SK-N-SH (cell line): ENCODE measurements around the gene TTF2. TPM values are rescaled to one million over a fixed set of nuclear protein-coding genes. Genes with fewer than 3 reads are reported as not detected.

Experiments used
- CTCF ChIA-PET: fragments of 300-600, 350-600 bp; formaldehyde crosslinking; extraction: SDS; loops from one replicate; lab custom pipeline; 2021; lab: Yijun Ruan, JAX
- POLR2A ChIA-PET: fragments of 350-600 bp; sonication (Branson Sonifier 250); formaldehyde crosslinking; extraction: SDS; loops from one replicate; lab custom pipeline; 2020; ENCODE audit warnings: antibody characterized with exemption, inconsistent platforms; lab: Yijun Ruan, JAX
- DNase-seq: peaks from one replicate; pipeline ENCODE4 v3.0.0; 2012
- H2AFZ ChIP-seq: fragments of 200-600 bp; sonication (generic); 2 replicates; pipeline ENCODE4 v1.8.1; 2016; ENCODE audit warnings: antibody characterized with exemption, mild to moderate bottlenecking, low read depth
- H3F3A ChIP-seq: fragments of 200-600 bp; sonication (generic); replicated peaks from 2 replicates; pipeline ENCODE3; 2016; ENCODE audit warnings: antibody characterized with exemption, mild to moderate bottlenecking; ENCODE audit not compliant: insufficient read depth
- H3K27ac ChIP-seq, 2 experiments: fragments of 200-500 bp in 1 of 2; fragments of 200-600 bp in 1 of 2; sonication (Bioruptor generic) in 1 of 2; sonication (generic), shearing (Covaris generic) in 1 of 2; 2 replicates each; pipeline versions ENCODE4 v1.5.1 to v1.6.1; 2014 to 2016; ENCODE audit warnings: low read depth in 2 of 2, inconsistent platforms in 1 of 2, low read length in 1 of 2, mild to moderate bottlenecking in 1 of 2, mixed read lengths in 1 of 2
- H3K27me3 ChIP-seq: fragments of 200-600 bp; sonication (generic), shearing (Covaris generic); 2 replicates; pipeline ENCODE4 v1.6.1; 2016; ENCODE audit warnings: mixed run types; ENCODE audit not compliant: insufficient read depth
- H3K36me3 ChIP-seq, 2 experiments: fragments of 200-500 bp in 1 of 2; fragments of 200-600 bp in 1 of 2; sonication (Bioruptor generic) in 1 of 2; sonication (generic) in 1 of 2; replicated peaks in 1 of 2; 2 replicates each; pipeline versions ENCODE3 to v1.5.1; 2014 to 2016; ENCODE audit warnings: low read length in 1 of 2, mild to moderate bottlenecking in 1 of 2; ENCODE audit not compliant: insufficient read depth in 2 of 2, control insufficient read depth in 1 of 2
- H3K4me1 ChIP-seq, 2 experiments: fragments of 200-500 bp in 1 of 2; fragments of 200-600 bp in 1 of 2; sonication (Bioruptor generic) in 1 of 2; sonication (generic), shearing (Covaris generic) in 1 of 2; 2 replicates each; pipeline versions ENCODE4 v1.5.1 to v1.6.1; 2014 to 2016; ENCODE audit warnings: low read depth in 1 of 2, low read length in 1 of 2, mixed run types in 1 of 2; ENCODE audit not compliant: insufficient read depth in 2 of 2, control insufficient read depth in 1 of 2
- H3K4me2 ChIP-seq: fragments of 200-600 bp; sonication (generic), shearing (Covaris generic); 2 replicates; pipeline ENCODE4 v1.6.1; 2017; ENCODE audit warnings: mixed run types
- H3K4me3 ChIP-seq, 2 experiments: fragments of 200-500 bp in 1 of 2; fragments of 200-600 bp in 1 of 2; sonication (Bioruptor generic) in 1 of 2; sonication (generic), shearing (Covaris generic) in 1 of 2; 2 replicates each; pipeline versions ENCODE4 v1.5.1 to v1.8.1; 2014 to 2016; ENCODE audit warnings: low read depth in 2 of 2, inconsistent platforms in 1 of 2, low read length in 1 of 2, mild to moderate bottlenecking in 1 of 2, mixed read lengths in 1 of 2, moderate library complexity in 1 of 2
- H3K79me2 ChIP-seq: fragments of 200-600 bp; sonication (generic); 2 replicates; pipeline ENCODE4 v1.8.1; 2017; ENCODE audit warnings: mild to moderate bottlenecking; ENCODE audit not compliant: insufficient read depth
- H3K9ac ChIP-seq: fragments of 200-600 bp; sonication (generic); 2 replicates; pipeline ENCODE4 v1.6.1; 2017; ENCODE audit warnings: mixed run types
- H3K9me2 ChIP-seq: fragments of 200-600 bp; sonication (generic); 2 replicates; pipeline ENCODE4 v1.6.1; 2017; ENCODE audit warnings: mixed run types
- H3K9me3 ChIP-seq: fragments of 200-600 bp; sonication (generic); 2 replicates; pipeline ENCODE4 v1.6.1; 2017; ENCODE audit warnings: mixed run types, mild to moderate bottlenecking, moderate library complexity
- H4K20me1 ChIP-seq: fragments of 200-600 bp; sonication (generic); 2 replicates; pipeline ENCODE4 v1.6.1; 2017; ENCODE audit warnings: mild to moderate bottlenecking, mixed run types; ENCODE audit not compliant: insufficient read depth
- ELF1 ChIP-seq: IDR thresholded peaks from 2 replicates; pipeline ENCODE4 v1.4.0; 2012
- EP300 ChIP-seq, 2 experiments: IDR thresholded peaks; 2 replicates each; pipeline versions ENCODE4 v1.4.0 to v1.6.1; 2012; ENCODE audit warnings: borderline replicate concordance in 1 of 2, low read depth in 1 of 2, low read length in 1 of 2
- FOSL2 ChIP-seq: IDR thresholded peaks from 2 replicates; pipeline ENCODE4 v1.4.0; 2012; ENCODE audit warnings: low read depth, mild to moderate bottlenecking, moderate library complexity, borderline replicate concordance
- GABPA ChIP-seq: IDR thresholded peaks from 2 replicates; pipeline ENCODE4 v1.4.0; 2012; ENCODE audit warnings: low read depth, mild to moderate bottlenecking
- MXI1 ChIP-seq: IDR thresholded peaks from 2 replicates; pipeline ENCODE4 v1.6.1; 2012; ENCODE audit warnings: mild to moderate bottlenecking, low read depth, low read length, improper control_type of control experiment
- RAD21 ChIP-seq: IDR thresholded peaks from 2 replicates; pipeline ENCODE4 v1.6.1; 2012; ENCODE audit warnings: mild to moderate bottlenecking, low read length
- RCOR1 ChIP-seq: fragments of 150-350 bp; IDR thresholded peaks from 2 replicates; pipeline ENCODE4 v1.6.1; 2017; ENCODE audit warnings: antibody characterized with exemption, low read length
- SMC3 ChIP-seq: IDR thresholded peaks from 2 replicates; pipeline ENCODE4 v1.6.1; 2012; ENCODE audit warnings: low read depth, low read length, improper control_type of control experiment
- TEAD4 ChIP-seq: IDR thresholded peaks from 2 replicates; pipeline ENCODE4 v1.4.0; 2012; ENCODE audit warnings: mild to moderate bottlenecking, borderline replicate concordance; ENCODE audit not compliant: insufficient read depth
- WGBS: methylation state at CpG from one replicate; pipeline ENCODE4 v1.1.6; 2017; ENCODE audit warnings: low lambda C conversion rate; 5-methylcytosine and 5-hydroxymethylcytosine counted together
- polyA plus RNA-seq, 3 experiments: library from polyadenylated mRNA; depleted of rRNA; stranded (reverse); fragments of >200 nt; gene quantifications; 2 replicates each; pipeline ENCODE4 v1.2.3, GENCODE V29; 2012
- TF ChIP-seq, protein P1 (sequence below): IDR thresholded peaks from 2 replicates; pipeline ENCODE4 v1.4.0; 2012; ENCODE audit warnings: low read depth, borderline replicate concordance
- TF ChIP-seq, protein P2 (sequence below): fragments of 150-350 bp; IDR thresholded peaks from 2 replicates; pipeline ENCODE4 v1.6.1; 2017; ENCODE audit warnings: antibody characterized with exemption, low read length, low read depth, borderline replicate concordance
- TF ChIP-seq, protein P3 (sequence below): IDR thresholded peaks from 2 replicates; pipeline ENCODE4 v1.4.0; 2012; ENCODE audit warnings: low read depth, borderline replicate concordance
- TF ChIP-seq, protein P4 (sequence below): IDR thresholded peaks from 2 replicates; pipeline ENCODE4 v1.6.1; 2012; ENCODE audit warnings: mild to moderate bottlenecking, low read depth, low read length, moderate library complexity

The TTF2 gene
- polyA plus RNA-seq, 1 of the 3 experiments (the other 2 are of a cell fraction), result 10.8 TPM

DNA sequence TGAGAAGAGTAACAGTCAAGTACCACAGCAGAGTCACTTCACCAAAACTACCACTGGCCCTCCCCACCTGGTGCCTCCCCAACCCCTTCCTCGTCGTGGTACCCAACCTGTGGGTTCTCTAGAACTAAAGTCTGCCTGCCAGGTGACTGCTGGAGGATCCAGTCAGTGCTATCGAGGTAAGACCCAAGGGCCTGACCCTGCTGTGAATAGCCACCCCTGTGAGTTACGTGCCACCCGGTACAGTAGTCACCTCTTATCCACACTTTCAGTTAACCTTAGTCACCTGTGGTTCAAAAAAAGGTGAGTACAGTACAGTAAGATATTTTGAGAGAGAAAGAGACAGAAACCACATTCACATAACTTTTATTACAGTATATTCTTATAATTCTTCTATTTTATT is 16.5 kb downstream of the TTF2 start:
- DNase-seq, result no peak
- ChIA-PET POLR2A (no interaction called here), CTCF (interaction anchor here (1.2 to 1.4 kb wide), 2 partner anchors 9 to 17 kb away, joined by 3 to 5 read pairs; partner anchors contain the start of gene TTF2)
- no peak overlapping the region for H3K4me3 ChIP-seq
- no peak overlapping the region for H2AFZ ChIP-seq
- H3K36me3 ChIP-seq, result peaks cover 42 to 75% of the 10 kb centered on the region in 2 experiments
- H3F3A ChIP-seq, result peaks cover 11% of the 10 kb centered on the region
- no peak overlapping the region for H3K4me2 ChIP-seq
- H3K27me3 ChIP-seq, result no peaks in the 10 kb centered on the region
- no peaks in the 10 kb centered on the region for H4K20me1 ChIP-seq
- H3K9me2 ChIP-seq, result no peaks in the 10 kb centered on the region
- H3K79me2 ChIP-seq, result no peaks in the 10 kb centered on the region
- 99% methylated on average over 5 of the region's 5 CpGs for WGBS
- TF ChIP-seq, protein P1, sequence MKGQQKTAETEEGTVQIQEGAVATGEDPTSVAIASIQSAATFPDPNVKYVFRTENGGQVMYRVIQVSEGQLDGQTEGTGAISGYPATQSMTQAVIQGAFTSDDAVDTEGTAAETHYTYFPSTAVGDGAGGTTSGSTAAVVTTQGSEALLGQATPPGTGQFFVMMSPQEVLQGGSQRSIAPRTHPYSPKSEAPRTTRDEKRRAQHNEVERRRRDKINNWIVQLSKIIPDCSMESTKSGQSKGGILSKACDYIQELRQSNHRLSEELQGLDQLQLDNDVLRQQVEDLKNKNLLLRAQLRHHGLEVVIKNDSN, result no peak
- no peak for TF ChIP-seq FOSL2
- no peak for TF ChIP-seq EP300 (IDR thresholded peaks at IDR 0.05; ENCODE audit: borderline replicate concordance in 1 of 2, low read depth in 1 of 2, low read length in 1 of 2)
- TF ChIP-seq RAD21, result no peak
- TF ChIP-seq ELF1, result no peak
- TF ChIP-seq, protein P2, sequence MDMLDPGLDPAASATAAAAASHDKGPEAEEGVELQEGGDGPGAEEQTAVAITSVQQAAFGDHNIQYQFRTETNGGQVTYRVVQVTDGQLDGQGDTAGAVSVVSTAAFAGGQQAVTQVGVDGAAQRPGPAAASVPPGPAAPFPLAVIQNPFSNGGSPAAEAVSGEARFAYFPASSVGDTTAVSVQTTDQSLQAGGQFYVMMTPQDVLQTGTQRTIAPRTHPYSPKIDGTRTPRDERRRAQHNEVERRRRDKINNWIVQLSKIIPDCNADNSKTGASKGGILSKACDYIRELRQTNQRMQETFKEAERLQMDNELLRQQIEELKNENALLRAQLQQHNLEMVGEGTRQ, result no peak
- TF ChIP-seq RCOR1, result no peak
- TF ChIP-seq SMC3, result no peak
- TF ChIP-seq, protein P3, sequence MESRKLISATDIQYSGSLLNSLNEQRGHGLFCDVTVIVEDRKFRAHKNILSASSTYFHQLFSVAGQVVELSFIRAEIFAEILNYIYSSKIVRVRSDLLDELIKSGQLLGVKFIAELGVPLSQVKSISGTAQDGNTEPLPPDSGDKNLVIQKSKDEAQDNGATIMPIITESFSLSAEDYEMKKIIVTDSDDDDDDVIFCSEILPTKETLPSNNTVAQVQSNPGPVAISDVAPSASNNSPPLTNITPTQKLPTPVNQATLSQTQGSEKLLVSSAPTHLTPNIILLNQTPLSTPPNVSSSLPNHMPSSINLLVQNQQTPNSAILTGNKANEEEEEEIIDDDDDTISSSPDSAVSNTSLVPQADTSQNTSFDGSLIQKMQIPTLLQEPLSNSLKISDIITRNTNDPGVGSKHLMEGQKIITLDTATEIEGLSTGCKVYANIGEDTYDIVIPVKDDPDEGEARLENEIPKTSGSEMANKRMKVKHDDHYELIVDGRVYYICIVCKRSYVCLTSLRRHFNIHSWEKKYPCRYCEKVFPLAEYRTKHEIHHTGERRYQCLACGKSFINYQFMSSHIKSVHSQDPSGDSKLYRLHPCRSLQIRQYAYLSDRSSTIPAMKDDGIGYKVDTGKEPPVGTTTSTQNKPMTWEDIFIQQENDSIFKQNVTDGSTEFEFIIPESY, result no peak
- TF ChIP-seq GABPA, result no peak
- TF ChIP-seq MXI1, result no peak
- TF ChIP-seq, protein P4, sequence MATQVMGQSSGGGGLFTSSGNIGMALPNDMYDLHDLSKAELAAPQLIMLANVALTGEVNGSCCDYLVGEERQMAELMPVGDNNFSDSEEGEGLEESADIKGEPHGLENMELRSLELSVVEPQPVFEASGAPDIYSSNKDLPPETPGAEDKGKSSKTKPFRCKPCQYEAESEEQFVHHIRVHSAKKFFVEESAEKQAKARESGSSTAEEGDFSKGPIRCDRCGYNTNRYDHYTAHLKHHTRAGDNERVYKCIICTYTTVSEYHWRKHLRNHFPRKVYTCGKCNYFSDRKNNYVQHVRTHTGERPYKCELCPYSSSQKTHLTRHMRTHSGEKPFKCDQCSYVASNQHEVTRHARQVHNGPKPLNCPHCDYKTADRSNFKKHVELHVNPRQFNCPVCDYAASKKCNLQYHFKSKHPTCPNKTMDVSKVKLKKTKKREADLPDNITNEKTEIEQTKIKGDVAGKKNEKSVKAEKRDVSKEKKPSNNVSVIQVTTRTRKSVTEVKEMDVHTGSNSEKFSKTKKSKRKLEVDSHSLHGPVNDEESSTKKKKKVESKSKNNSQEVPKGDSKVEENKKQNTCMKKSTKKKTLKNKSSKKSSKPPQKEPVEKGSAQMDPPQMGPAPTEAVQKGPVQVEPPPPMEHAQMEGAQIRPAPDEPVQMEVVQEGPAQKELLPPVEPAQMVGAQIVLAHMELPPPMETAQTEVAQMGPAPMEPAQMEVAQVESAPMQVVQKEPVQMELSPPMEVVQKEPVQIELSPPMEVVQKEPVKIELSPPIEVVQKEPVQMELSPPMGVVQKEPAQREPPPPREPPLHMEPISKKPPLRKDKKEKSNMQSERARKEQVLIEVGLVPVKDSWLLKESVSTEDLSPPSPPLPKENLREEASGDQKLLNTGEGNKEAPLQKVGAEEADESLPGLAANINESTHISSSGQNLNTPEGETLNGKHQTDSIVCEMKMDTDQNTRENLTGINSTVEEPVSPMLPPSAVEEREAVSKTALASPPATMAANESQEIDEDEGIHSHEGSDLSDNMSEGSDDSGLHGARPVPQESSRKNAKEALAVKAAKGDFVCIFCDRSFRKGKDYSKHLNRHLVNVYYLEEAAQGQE, result no peak
- no peak for TF ChIP-seq TEAD4
- H3K9ac ChIP-seq, result no peak overlapping the region
- no peaks in the 10 kb centered on the region for H3K9me3 ChIP-seq
- 0 out of 4 replicates have a peak, but pooled peaks cover 0 to 6% of the 10 kb centered on the region in 2 experiments for H3K4me1 ChIP-seq
- peak overlapping the region in 1 of 2 experiments; percentile 66; a peak in 2 of 4 replicates for H3K27ac ChIP-seq
